SK-N-SH (cell line): ENCODE data around the gene MAP4K1.

Source experiments
- CHD2 ChIP-seq: fragments of 150-350 bp; IDR thresholded peaks from 2 replicates; pipeline ENCODE4 v1.6.1; 2018; ENCODE audit warnings: low read length; ENCODE audit not compliant: partially characterized antibody
- CTCF ChIP-seq: fragments of 200-600 bp; sonication (generic); IDR thresholded peaks from 2 replicates; pipeline ENCODE4 v1.6.1; 2017; ENCODE audit warnings: antibody characterized with exemption, mild to moderate bottlenecking, moderate library complexity
- EP300 ChIP-seq, 2 experiments: IDR thresholded peaks; 2 replicates each; pipeline versions ENCODE4 v1.4.0 to v1.6.1; 2012; ENCODE audit warnings: borderline replicate concordance in 1 of 2, low read depth in 1 of 2, low read length in 1 of 2
- MEF2A ChIP-seq: IDR thresholded peaks from 2 replicates; pipeline ENCODE4 v1.4.0; 2012; ENCODE audit warnings: low read depth, borderline replicate concordance
- POLR2AphosphoS5 ChIP-seq: IDR thresholded peaks from 2 replicates; pipeline ENCODE4 v1.6.1; 2012; ENCODE audit warnings: low read depth, low read length
- RAD21 ChIP-seq: IDR thresholded peaks from 2 replicates; pipeline ENCODE4 v1.6.1; 2012; ENCODE audit warnings: mild to moderate bottlenecking, low read length
- RCOR1 ChIP-seq: fragments of 150-350 bp; IDR thresholded peaks from 2 replicates; pipeline ENCODE4 v1.6.1; 2017; ENCODE audit warnings: antibody characterized with exemption, low read length
- RFX5 ChIP-seq: IDR thresholded peaks from 2 replicates; pipeline ENCODE4 v1.6.1; 2012; ENCODE audit warnings: mild to moderate bottlenecking, improper control_type of control experiment, low read length
- TAF1 ChIP-seq: IDR thresholded peaks from 2 replicates; pipeline ENCODE4 v1.6.1; 2012; ENCODE audit warnings: low read depth, mild to moderate bottlenecking, low read length, moderate library complexity, borderline replicate concordance
- TEAD4 ChIP-seq: IDR thresholded peaks from 2 replicates; pipeline ENCODE4 v1.4.0; 2012; ENCODE audit warnings: mild to moderate bottlenecking, borderline replicate concordance; ENCODE audit not compliant: insufficient read depth
- YY1 ChIP-seq: IDR thresholded peaks from 2 replicates; pipeline ENCODE4 v1.4.0; 2012; ENCODE audit warnings: low read depth, mild to moderate bottlenecking
- TF ChIP-seq, protein P1 (sequence below): fragments of 150-350 bp; IDR thresholded peaks from 2 replicates; pipeline ENCODE4 v1.6.1; 2017; ENCODE audit warnings: antibody characterized with exemption, low read length, low read depth, borderline replicate concordance
- TF ChIP-seq, protein P2 (sequence below): IDR thresholded peaks from 2 replicates; pipeline ENCODE4 v1.4.0; 2012; ENCODE audit warnings: low read depth, borderline replicate concordance
- TF ChIP-seq, protein P3 (sequence below): IDR thresholded peaks from 2 replicates; pipeline ENCODE4; 2012

GRCh38 chr19:38629568-38629967 is 11.8 kb upstream of the MAP4K1 start:
- TF ChIP-seq CTCF (no peak), TAF1 (no peak), YY1 (no peak), RFX5 (no peak), EP300 (IDR thresholded peaks at IDR 0.05; ENCODE audit: borderline replicate concordance in 1 of 2, low read depth in 1 of 2, low read length in 1 of 2) (no peak), POLR2AphosphoS5 (no peak), TEAD4 (no peak), RAD21 (no peak), RCOR1 (no peak), MEF2A (no peak), CHD2 (no peak)
- TF ChIP-seq, protein P1, sequence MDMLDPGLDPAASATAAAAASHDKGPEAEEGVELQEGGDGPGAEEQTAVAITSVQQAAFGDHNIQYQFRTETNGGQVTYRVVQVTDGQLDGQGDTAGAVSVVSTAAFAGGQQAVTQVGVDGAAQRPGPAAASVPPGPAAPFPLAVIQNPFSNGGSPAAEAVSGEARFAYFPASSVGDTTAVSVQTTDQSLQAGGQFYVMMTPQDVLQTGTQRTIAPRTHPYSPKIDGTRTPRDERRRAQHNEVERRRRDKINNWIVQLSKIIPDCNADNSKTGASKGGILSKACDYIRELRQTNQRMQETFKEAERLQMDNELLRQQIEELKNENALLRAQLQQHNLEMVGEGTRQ: no peak
- TF ChIP-seq, protein P2, sequence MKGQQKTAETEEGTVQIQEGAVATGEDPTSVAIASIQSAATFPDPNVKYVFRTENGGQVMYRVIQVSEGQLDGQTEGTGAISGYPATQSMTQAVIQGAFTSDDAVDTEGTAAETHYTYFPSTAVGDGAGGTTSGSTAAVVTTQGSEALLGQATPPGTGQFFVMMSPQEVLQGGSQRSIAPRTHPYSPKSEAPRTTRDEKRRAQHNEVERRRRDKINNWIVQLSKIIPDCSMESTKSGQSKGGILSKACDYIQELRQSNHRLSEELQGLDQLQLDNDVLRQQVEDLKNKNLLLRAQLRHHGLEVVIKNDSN: no peak
- TF ChIP-seq, protein P3, sequence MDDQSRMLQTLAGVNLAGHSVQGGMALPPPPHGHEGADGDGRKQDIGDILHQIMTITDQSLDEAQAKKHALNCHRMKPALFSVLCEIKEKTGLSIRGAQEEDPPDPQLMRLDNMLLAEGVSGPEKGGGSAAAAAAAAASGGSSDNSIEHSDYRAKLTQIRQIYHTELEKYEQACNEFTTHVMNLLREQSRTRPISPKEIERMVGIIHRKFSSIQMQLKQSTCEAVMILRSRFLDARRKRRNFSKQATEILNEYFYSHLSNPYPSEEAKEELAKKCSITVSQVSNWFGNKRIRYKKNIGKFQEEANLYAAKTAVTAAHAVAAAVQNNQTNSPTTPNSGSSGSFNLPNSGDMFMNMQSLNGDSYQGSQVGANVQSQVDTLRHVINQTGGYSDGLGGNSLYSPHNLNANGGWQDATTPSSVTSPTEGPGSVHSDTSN: no peak
